ENCODE data around the gene TWIST2. TPM values are rescaled to one million over a fixed set of nuclear protein-coding genes. Genes with fewer than 3 reads are reported as not detected.

TWIST2 gene
- polyA plus RNA-seq, 1 of the 3 experiments (the other 2 are of a cell fraction), result 19.5 TPM

DNA sequence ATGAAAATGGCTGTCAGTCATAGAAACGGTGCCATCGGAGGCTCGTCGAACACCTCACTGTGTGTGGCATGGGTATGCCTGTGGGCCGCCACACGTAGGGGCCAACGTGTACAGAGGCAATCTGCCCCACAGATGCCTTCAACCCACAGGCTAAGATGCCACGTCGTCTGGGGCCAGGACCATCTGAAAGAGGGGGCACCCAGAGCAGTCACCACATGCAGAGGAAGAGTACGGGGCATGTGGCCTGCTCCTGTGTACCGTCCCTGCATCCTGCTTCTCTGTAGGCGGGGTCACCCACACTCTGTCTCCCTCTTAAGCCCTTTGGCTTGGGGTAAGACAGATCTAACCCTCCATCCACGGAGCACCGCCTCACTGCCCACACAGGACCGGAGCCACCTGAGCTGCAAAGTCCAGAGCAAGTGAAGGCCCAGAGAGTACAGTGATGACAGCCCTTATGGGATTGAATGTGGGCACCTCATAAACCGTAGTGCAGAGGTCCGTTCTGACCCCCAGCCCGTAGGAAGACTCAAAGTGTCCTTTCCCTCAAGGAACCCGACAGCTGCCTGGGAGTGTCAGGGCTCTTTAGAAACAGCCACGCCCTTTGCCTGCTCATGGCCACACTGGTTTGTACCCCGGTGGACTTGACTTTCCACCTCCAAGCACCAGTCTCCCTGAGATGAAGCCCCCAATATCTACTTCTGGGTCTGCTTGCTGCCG lies 66.2 kb downstream of the TWIST2 start:
- no peaks in the 10 kb centered on the region for H3K9me2 ChIP-seq
- no peaks in the 10 kb centered on the region for H3K4me1 ChIP-seq (ENCODE audit: control insufficient read depth in 1 of 2, insufficient read depth in 2 of 2, low read depth in 1 of 2, low read length in 1 of 2)
- H3K4me3 ChIP-seq (ENCODE audit: low read depth in 2 of 2, low read length in 1 of 2), result no peak overlapping the region
- 87% methylated on average over 14 of the region's 22 CpGs for WGBS (ENCODE audit: low lambda C conversion rate)
- H3K4me2 ChIP-seq, result no peak overlapping the region
- no peak overlapping the region for H2AFZ ChIP-seq (ENCODE audit: low read depth)
- TF ChIP-seq FOSL2 (IDR thresholded peaks at IDR 0.05; ENCODE audit: borderline replicate concordance, low read depth) (no peak), RAD21 (IDR thresholded peaks at IDR 0.05; ENCODE audit: low read length) (no peak), RCOR1 (IDR thresholded peaks at IDR 0.05; ENCODE audit: low read length) (no peak), TEAD4 (IDR thresholded peaks at IDR 0.05; ENCODE audit: borderline replicate concordance, insufficient read depth) (no peak), NRF1 (IDR thresholded peaks at IDR 0.05; ENCODE audit: low read depth, low read length) (no peak), JUND (IDR thresholded peaks at IDR 0.05) (no peak)
- TF ChIP-seq, protein P1, sequence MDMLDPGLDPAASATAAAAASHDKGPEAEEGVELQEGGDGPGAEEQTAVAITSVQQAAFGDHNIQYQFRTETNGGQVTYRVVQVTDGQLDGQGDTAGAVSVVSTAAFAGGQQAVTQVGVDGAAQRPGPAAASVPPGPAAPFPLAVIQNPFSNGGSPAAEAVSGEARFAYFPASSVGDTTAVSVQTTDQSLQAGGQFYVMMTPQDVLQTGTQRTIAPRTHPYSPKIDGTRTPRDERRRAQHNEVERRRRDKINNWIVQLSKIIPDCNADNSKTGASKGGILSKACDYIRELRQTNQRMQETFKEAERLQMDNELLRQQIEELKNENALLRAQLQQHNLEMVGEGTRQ (IDR thresholded peaks at IDR 0.05; ENCODE audit: borderline replicate concordance, low read depth, low read length), result no peak
- H3K27me3 ChIP-seq (ENCODE audit: insufficient read depth), result no peaks in the 10 kb centered on the region
- ChIA-PET POLR2A (no interaction called here), CTCF (no interaction called here)
- H3K9me3 ChIP-seq, result no peaks in the 10 kb centered on the region
- H3K36me3 ChIP-seq (replicated peaks in 1 of 2; ENCODE audit: control insufficient read depth in 1 of 2, insufficient read depth in 2 of 2, low read length in 1 of 2), result no peaks in the 10 kb centered on the region
- H3K79me2 ChIP-seq (ENCODE audit: insufficient read depth), result no peaks in the 10 kb centered on the region
- DNase-seq, result no peak
- no peak overlapping the region for H3K27ac ChIP-seq (ENCODE audit: low read depth in 2 of 2, low read length in 1 of 2)
- no peaks in the 10 kb centered on the region for H3F3A ChIP-seq (replicated peaks; ENCODE audit: insufficient read depth)
- H3K9ac ChIP-seq, result no peak overlapping the region
- H4K20me1 ChIP-seq (ENCODE audit: insufficient read depth), result no peaks in the 10 kb centered on the region

DNA sequence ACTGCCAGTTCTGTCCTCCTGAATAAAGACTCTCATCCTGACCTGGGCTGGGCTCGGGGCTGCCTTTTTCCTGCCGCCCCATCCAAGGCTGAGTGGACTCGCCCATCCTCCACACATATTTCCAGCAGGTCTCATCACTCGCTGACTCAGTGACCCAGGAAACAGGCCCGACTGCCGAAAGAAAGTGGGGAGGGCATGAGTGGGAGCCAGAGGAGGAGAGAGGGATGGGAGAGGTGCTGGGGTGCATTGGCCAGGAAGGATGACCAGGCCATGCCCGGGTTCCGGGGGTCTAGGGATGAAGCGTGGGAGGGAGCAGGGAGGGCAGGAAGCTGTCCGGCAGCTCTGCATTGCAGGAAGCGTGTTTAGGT lies 66.7 kb downstream of the TWIST2 start:
- H3K36me3 ChIP-seq (replicated peaks in 1 of 2; ENCODE audit: control insufficient read depth in 1 of 2, insufficient read depth in 2 of 2, low read length in 1 of 2), result no peaks in the 10 kb centered on the region
- no peaks in the 10 kb centered on the region for H3K9me3 ChIP-seq
- H3K9ac ChIP-seq, result no peak overlapping the region
- 69% methylated on average over 11 of the region's 11 CpGs for WGBS (ENCODE audit: low lambda C conversion rate)
- H3K4me2 ChIP-seq, result no peak overlapping the region
- H3K4me3 ChIP-seq (ENCODE audit: low read depth in 2 of 2, low read length in 1 of 2), result no peak overlapping the region
- CTCF ChIA-PET, result no interaction called here
- H3K79me2 ChIP-seq (ENCODE audit: insufficient read depth), result no peaks in the 10 kb centered on the region
- H2AFZ ChIP-seq (ENCODE audit: low read depth), result no peak overlapping the region
- no peaks in the 10 kb centered on the region for H3F3A ChIP-seq (replicated peaks; ENCODE audit: insufficient read depth)
- no peak for DNase-seq
- no peak for TF ChIP-seq GATA2 (CRISPR knock-in tag; IDR thresholded peaks at IDR 0.05)
- no peak for TF ChIP-seq FOXM1 (IDR thresholded peaks at IDR 0.05; ENCODE audit: low read depth)
- no peak for TF ChIP-seq POLR2AphosphoS5 (IDR thresholded peaks at IDR 0.05; ENCODE audit: low read depth, low read length)
- no peak for TF ChIP-seq JUND (IDR thresholded peaks at IDR 0.05)
- no peak for TF ChIP-seq SIN3A (IDR thresholded peaks at IDR 0.05; ENCODE audit: borderline replicate concordance, low read depth, low read length)
- TF ChIP-seq FOXJ3 (CRISPR knock-in tag; IDR thresholded peaks at IDR 0.05), result no peak
- no peak for TF ChIP-seq NRF1 (IDR thresholded peaks at IDR 0.05; ENCODE audit: low read depth, low read length)
- TF ChIP-seq, protein P2, sequence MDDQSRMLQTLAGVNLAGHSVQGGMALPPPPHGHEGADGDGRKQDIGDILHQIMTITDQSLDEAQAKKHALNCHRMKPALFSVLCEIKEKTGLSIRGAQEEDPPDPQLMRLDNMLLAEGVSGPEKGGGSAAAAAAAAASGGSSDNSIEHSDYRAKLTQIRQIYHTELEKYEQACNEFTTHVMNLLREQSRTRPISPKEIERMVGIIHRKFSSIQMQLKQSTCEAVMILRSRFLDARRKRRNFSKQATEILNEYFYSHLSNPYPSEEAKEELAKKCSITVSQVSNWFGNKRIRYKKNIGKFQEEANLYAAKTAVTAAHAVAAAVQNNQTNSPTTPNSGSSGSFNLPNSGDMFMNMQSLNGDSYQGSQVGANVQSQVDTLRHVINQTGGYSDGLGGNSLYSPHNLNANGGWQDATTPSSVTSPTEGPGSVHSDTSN (IDR thresholded peaks at IDR 0.05), result no peak
- no peak for TF ChIP-seq TAF1 (IDR thresholded peaks at IDR 0.05; ENCODE audit: borderline replicate concordance, low read depth, low read length)
- no peak for TF ChIP-seq MEF2A (IDR thresholded peaks at IDR 0.05; ENCODE audit: borderline replicate concordance, low read depth)
- POLR2A ChIA-PET, result no interaction called here
- H3K27me3 ChIP-seq (ENCODE audit: insufficient read depth), result no peaks in the 10 kb centered on the region
- H3K9me2 ChIP-seq, result no peaks in the 10 kb centered on the region
- no peaks in the 10 kb centered on the region for H4K20me1 ChIP-seq (ENCODE audit: insufficient read depth)
- no peaks in the 10 kb centered on the region for H3K4me1 ChIP-seq (ENCODE audit: control insufficient read depth in 1 of 2, insufficient read depth in 2 of 2, low read depth in 1 of 2, low read length in 1 of 2)
- no peak overlapping the region for H3K27ac ChIP-seq (ENCODE audit: low read depth in 2 of 2, low read length in 1 of 2)
